ENCODE measurements around the gene IL13.

IL13 gene

GRCh38 chr5:132662004-132662401, 4.0 kb downstream of the IL13 start:
- WGBS, 2 donors (ENCODE audit: extremely low coverage in 2 of 2, insufficient read length in 2 of 2, insufficient replicate concordance in 1 of 2), result no CpG with 5 or more reads among the region's 9 CpGs
- no peak overlapping the region for H4K91ac ChIP-seq (ENCODE audit: low read depth, low read length, poor library complexity)
- no peak overlapping the region for H3K4me3 ChIP-seq (ENCODE audit: low read length in 2 of 2)
- H2AK5ac ChIP-seq (ENCODE audit: low read depth, low read length), result peak overlapping the region; percentile 50
- no peak overlapping the region for H3K23ac ChIP-seq (ENCODE audit: low read depth, low read length, poor library complexity)
- no peak overlapping the region for H3K14ac ChIP-seq (ENCODE audit: low read length)
- H2BK5ac ChIP-seq (ENCODE audit: low read length), result no peak overlapping the region
- H3K4me1 ChIP-seq (ENCODE audit: control insufficient read depth in 2 of 2, insufficient read depth in 1 of 2, low read depth in 1 of 2, low read length in 2 of 2), result peaks cover 7 to 13% of the 10 kb centered on the region in 2 donors
- H3K4ac ChIP-seq (ENCODE audit: low read length), result no peak overlapping the region
- H2BK15ac ChIP-seq (ENCODE audit: low read length), result peak overlapping the region; percentile 5
- H2BK120ac ChIP-seq (ENCODE audit: low read depth, low read length), result no peak overlapping the region
- H3K4me2 ChIP-seq (ENCODE audit: insufficient read depth, low read length, poor library complexity, severe bottlenecking), result no peak overlapping the region
- no peaks in the 10 kb centered on the region for H3K9me3 ChIP-seq (replicated peaks in 1 of 2; ENCODE audit: control insufficient read depth in 2 of 2, insufficient read depth in 1 of 2, low read depth in 1 of 2, low read length in 2 of 2)
- peak overlapping the region; percentile 33 for H3K18ac ChIP-seq (ENCODE audit: low read length)
- H3K27ac ChIP-seq (replicated peaks; ENCODE audit: low read length), result no peak overlapping the region
- no peaks in the 10 kb centered on the region for H3K79me1 ChIP-seq (ENCODE audit: low read depth, low read length)
- no peak overlapping the region for H2AFZ ChIP-seq (ENCODE audit: low read length)
- peak overlapping the region; percentile 75 for H2BK12ac ChIP-seq (ENCODE audit: low read length)
- H3K36me3 ChIP-seq (replicated peaks in 1 of 2; ENCODE audit: control insufficient read depth in 2 of 2, insufficient read depth in 2 of 2, low read length in 2 of 2), result no peaks in the 10 kb centered on the region
- H4K8ac ChIP-seq (ENCODE audit: low read depth, low read length), result no peak overlapping the region
- no peak for DNase-seq (ENCODE audit: low spot score)
- H3K27me3 ChIP-seq (ENCODE audit: control insufficient read depth in 3 of 3, insufficient read depth in 3 of 3, low read depth in 1 of 3, low read length in 3 of 3), result peaks cover 0 to 71% (median 4%) of the 10 kb centered on the region in 3 experiments
- no peak overlapping the region for H3K9ac ChIP-seq (ENCODE audit: low read depth, low read length, poor library complexity)

DNA sequence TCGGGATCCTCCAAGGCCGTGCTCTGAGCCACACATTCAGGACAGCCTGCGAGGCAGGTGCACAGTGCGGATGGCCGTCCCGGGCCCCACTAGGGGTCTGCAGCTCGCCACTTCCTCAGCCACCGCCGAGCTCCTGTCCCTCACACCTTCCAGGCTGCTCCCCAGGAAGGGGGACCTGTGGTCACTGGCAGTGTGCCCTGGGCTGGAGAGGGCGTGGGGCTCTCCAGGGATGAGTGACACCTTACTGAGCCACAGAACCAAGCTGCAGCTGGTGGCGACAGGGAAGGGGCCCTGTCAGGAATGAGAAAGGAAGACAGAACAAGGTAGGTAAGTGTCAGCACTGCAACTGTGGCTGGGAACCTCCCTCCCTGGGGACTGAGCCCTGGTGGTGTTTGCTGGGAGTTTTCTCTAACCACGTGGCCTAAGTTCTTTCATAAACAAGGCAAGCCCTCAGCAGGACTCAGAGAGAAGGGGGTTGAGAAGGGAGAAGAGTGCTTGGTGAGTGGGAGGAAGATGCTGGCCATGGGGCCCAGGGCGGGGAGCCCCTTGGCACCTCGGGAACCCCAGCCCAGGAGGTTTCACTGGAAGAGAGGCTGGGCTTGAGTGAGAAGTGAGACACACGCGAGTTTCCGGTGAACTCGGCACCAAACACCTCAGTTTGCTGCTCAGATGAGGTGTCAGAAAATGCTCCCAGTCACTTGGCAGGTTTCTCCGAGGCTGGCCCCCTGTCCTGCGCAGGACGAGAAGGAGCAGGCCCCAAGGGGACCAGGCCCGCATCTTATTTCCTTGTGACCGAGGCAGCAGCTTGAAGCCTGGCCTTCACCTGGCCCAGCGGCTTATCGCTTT, 5.2 kb downstream of the IL13 start:
- peak overlapping the region; percentile 63 for H2AFZ ChIP-seq (ENCODE audit: low read length)
- H2AK5ac ChIP-seq (ENCODE audit: low read depth, low read length), result no peak overlapping the region
- peak overlapping the region; percentile 4 for H2BK120ac ChIP-seq (ENCODE audit: low read depth, low read length)
- no peak overlapping the region for H3K9ac ChIP-seq (ENCODE audit: low read depth, low read length, poor library complexity)
- no peak overlapping the region for H2BK12ac ChIP-seq (ENCODE audit: low read length)
- no peak overlapping the region for H3K4ac ChIP-seq (ENCODE audit: low read length)
- H3K18ac ChIP-seq (ENCODE audit: low read length), result peak overlapping the region; percentile 52
- H2BK15ac ChIP-seq (ENCODE audit: low read length), result peak overlapping the region; percentile 55
- H3K23ac ChIP-seq (ENCODE audit: low read depth, low read length, poor library complexity), result no peak overlapping the region
- H3K9me3 ChIP-seq (replicated peaks in 1 of 2; ENCODE audit: control insufficient read depth in 2 of 2, insufficient read depth in 1 of 2, low read depth in 1 of 2, low read length in 2 of 2), result no peaks in the 10 kb centered on the region
- WGBS, 2 donors (ENCODE audit: extremely low coverage in 2 of 2, insufficient read length in 2 of 2, insufficient replicate concordance in 1 of 2), result no CpG with 5 or more reads among the region's 25 CpGs
- no peak overlapping the region for H4K91ac ChIP-seq (ENCODE audit: low read depth, low read length, poor library complexity)
- no peak overlapping the region for H4K8ac ChIP-seq (ENCODE audit: low read depth, low read length)
- peak overlapping the region; percentile 75 for H3K14ac ChIP-seq (ENCODE audit: low read length)
- H3K27me3 ChIP-seq (ENCODE audit: control insufficient read depth in 3 of 3, insufficient read depth in 3 of 3, low read depth in 1 of 3, low read length in 3 of 3), result peaks cover 0 to 65% (median 0%) of the 10 kb centered on the region in 3 experiments
- no peak overlapping the region for H2BK5ac ChIP-seq (ENCODE audit: low read length)
- no peak overlapping the region for H3K4me3 ChIP-seq (ENCODE audit: low read length in 2 of 2)
- no peak overlapping the region for H3K4me2 ChIP-seq (ENCODE audit: insufficient read depth, low read length, poor library complexity, severe bottlenecking)
- peaks cover 7 to 14% of the 10 kb centered on the region in 2 donors for H3K4me1 ChIP-seq (ENCODE audit: control insufficient read depth in 2 of 2, insufficient read depth in 1 of 2, low read depth in 1 of 2, low read length in 2 of 2)
- no peaks in the 10 kb centered on the region for H3K36me3 ChIP-seq (replicated peaks in 1 of 2; ENCODE audit: control insufficient read depth in 2 of 2, insufficient read depth in 2 of 2, low read length in 2 of 2)
- no peak overlapping the region for H3K27ac ChIP-seq (replicated peaks; ENCODE audit: low read length)
- DNase-seq (ENCODE audit: low spot score), result no peak
- H3K79me1 ChIP-seq (ENCODE audit: low read depth, low read length), result no peaks in the 10 kb centered on the region

DNA sequence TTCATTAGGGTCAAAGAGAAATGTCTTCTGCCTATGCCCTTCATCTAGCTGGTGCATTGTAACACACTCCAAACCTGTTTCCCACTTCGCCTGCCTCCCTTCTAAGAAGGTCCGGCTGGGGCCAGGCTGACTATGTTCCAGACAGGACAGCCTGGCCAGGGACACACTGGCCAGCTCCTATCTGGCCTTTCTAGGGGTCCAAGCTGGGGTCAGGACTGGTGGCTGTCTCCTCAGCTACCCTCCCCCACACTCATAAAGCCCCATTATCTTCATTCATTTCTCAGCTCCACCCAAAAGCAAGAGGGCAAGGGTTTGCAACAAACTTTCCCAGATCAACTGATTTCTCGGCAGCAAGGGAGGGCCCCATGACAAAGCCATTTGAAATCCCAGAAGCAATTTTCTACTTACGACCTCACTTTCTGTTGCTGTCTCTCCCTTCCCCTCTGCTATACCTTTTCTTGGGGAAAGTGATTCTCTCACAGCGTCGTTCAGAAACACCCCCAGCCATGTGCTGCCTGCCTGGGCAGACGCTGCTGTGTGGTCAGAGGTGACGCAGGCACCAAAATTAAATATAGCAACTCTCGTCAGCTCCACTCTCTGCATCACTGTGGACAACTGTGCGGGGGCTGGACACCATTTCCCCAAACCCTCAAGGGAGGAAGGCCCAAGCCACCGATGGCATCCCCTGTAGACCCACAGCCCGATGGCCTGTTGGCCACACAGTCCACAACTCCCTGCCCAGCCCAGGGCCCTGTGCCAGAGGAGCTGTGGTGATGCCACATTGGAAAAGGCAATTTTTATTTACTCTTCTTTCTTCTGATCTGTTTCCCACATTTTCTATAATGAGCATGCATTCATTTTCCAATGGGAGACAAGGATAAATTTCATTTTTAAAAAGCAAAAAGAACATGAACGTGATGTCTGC, 6.1 kb downstream of the IL13 start:
- H4K91ac ChIP-seq (ENCODE audit: low read depth, low read length, poor library complexity), result no peak overlapping the region
- no peaks in the 10 kb centered on the region for H3K79me1 ChIP-seq (ENCODE audit: low read depth, low read length)
- no peak overlapping the region for H3K4ac ChIP-seq (ENCODE audit: low read length)
- no peak overlapping the region for H3K27ac ChIP-seq (replicated peaks; ENCODE audit: low read length)
- H3K23ac ChIP-seq (ENCODE audit: low read depth, low read length, poor library complexity), result no peak overlapping the region
- peaks cover 7 to 15% of the 10 kb centered on the region in 2 donors for H3K4me1 ChIP-seq (ENCODE audit: control insufficient read depth in 2 of 2, insufficient read depth in 1 of 2, low read depth in 1 of 2, low read length in 2 of 2)
- H3K9me3 ChIP-seq (replicated peaks in 1 of 2; ENCODE audit: control insufficient read depth in 2 of 2, insufficient read depth in 1 of 2, low read depth in 1 of 2, low read length in 2 of 2), result no peaks in the 10 kb centered on the region
- no peak overlapping the region for H3K4me3 ChIP-seq (ENCODE audit: low read length in 2 of 2)
- no peak for DNase-seq (ENCODE audit: low spot score)
- no peak overlapping the region for H2BK12ac ChIP-seq (ENCODE audit: low read length)
- H2BK120ac ChIP-seq (ENCODE audit: low read depth, low read length), result no peak overlapping the region
- peak overlapping the region; percentile 4 for H3K18ac ChIP-seq (ENCODE audit: low read length)
- H3K27me3 ChIP-seq (ENCODE audit: control insufficient read depth in 3 of 3, insufficient read depth in 3 of 3, low read depth in 1 of 3, low read length in 3 of 3), result peaks cover 0 to 56% (median 0%) of the 10 kb centered on the region in 3 experiments
- no peak overlapping the region for H3K9ac ChIP-seq (ENCODE audit: low read depth, low read length, poor library complexity)
- no peaks in the 10 kb centered on the region for H3K36me3 ChIP-seq (replicated peaks in 1 of 2; ENCODE audit: control insufficient read depth in 2 of 2, insufficient read depth in 2 of 2, low read length in 2 of 2)
- no CpG with 5 or more reads among the region's 13 CpGs for WGBS, 2 donors (ENCODE audit: extremely low coverage in 2 of 2, insufficient read length in 2 of 2, insufficient replicate concordance in 1 of 2)
- H3K4me2 ChIP-seq (ENCODE audit: insufficient read depth, low read length, poor library complexity, severe bottlenecking), result no peak overlapping the region
- no peak overlapping the region for H2AK5ac ChIP-seq (ENCODE audit: low read depth, low read length)
- no peak overlapping the region for H2BK15ac ChIP-seq (ENCODE audit: low read length)
- H2BK5ac ChIP-seq (ENCODE audit: low read length), result no peak overlapping the region
- no peak overlapping the region for H4K8ac ChIP-seq (ENCODE audit: low read depth, low read length)
- H3K14ac ChIP-seq (ENCODE audit: low read length), result no peak overlapping the region
- H2AFZ ChIP-seq (ENCODE audit: low read length), result peak overlapping the region; percentile 63
